ENCODE measurements around the gene DGCR8.
A peak's percentile ranks its signal among the peaks of the same experiment; 100 is the strongest.

The DGCR8 gene

GRCh38 chr22:20137671-20138416, 57.8 kb downstream of the DGCR8 start:
- no peak overlapping the region for H4K8ac ChIP-seq (ENCODE audit: low read depth, low read length)
- H4K91ac ChIP-seq (ENCODE audit: low read depth, low read length, poor library complexity): no peak overlapping the region
- H3K4me3 ChIP-seq (ENCODE audit: low read length in 2 of 2): no peak overlapping the region
- H3K9ac ChIP-seq (ENCODE audit: low read depth, low read length, poor library complexity): peak overlapping the region; percentile 44
- H3K14ac ChIP-seq (ENCODE audit: low read length): no peak overlapping the region
- no peak overlapping the region for H2BK15ac ChIP-seq (ENCODE audit: low read length)
- H3K23ac ChIP-seq (ENCODE audit: low read depth, low read length, poor library complexity): peak overlapping the region; percentile 89
- H3K36me3 ChIP-seq (replicated peaks in 1 of 2; ENCODE audit: control insufficient read depth in 2 of 2, insufficient read depth in 2 of 2, low read length in 2 of 2): peaks cover 6 to 10% of the 10 kb centered on the region in 2 donors
- H2BK5ac ChIP-seq (ENCODE audit: low read length): peak overlapping the region; percentile 39
- DNase-seq (ENCODE audit: low spot score): no peak
- no peaks in the 10 kb centered on the region for H3K27me3 ChIP-seq (ENCODE audit: control insufficient read depth in 3 of 3, insufficient read depth in 3 of 3, low read depth in 1 of 3, low read length in 3 of 3)
- no peak overlapping the region for H3K4ac ChIP-seq (ENCODE audit: low read length)
- peak overlapping the region; percentile 38 for H3K18ac ChIP-seq (ENCODE audit: low read length)
- H3K9me3 ChIP-seq (replicated peaks in 1 of 2; ENCODE audit: control insufficient read depth in 2 of 2, insufficient read depth in 1 of 2, low read depth in 1 of 2, low read length in 2 of 2): peaks cover 0 to 2% of the 10 kb centered on the region in 2 donors
- peaks cover 30% of the 10 kb centered on the region for H3K79me1 ChIP-seq (ENCODE audit: low read depth, low read length)
- no peak overlapping the region for H3K4me2 ChIP-seq (ENCODE audit: insufficient read depth, low read length, poor library complexity, severe bottlenecking)
- H2AFZ ChIP-seq (ENCODE audit: low read length): no peak overlapping the region
- no CpG with 5 or more reads among the region's 26 CpGs for WGBS, 2 donors (ENCODE audit: extremely low coverage in 2 of 2, insufficient read length in 2 of 2, insufficient replicate concordance in 1 of 2)
- peaks cover 0 to 8% of the 10 kb centered on the region in 2 donors for H3K4me1 ChIP-seq (ENCODE audit: control insufficient read depth in 2 of 2, insufficient read depth in 1 of 2, low read depth in 1 of 2, low read length in 2 of 2)
- peak overlapping the region; percentile 56 for H2AK5ac ChIP-seq (ENCODE audit: low read depth, low read length)
- H2BK12ac ChIP-seq (ENCODE audit: low read length): peak overlapping the region; percentile 22
- no peak overlapping the region for H2BK120ac ChIP-seq (ENCODE audit: low read depth, low read length)
- H3K27ac ChIP-seq (replicated peaks; ENCODE audit: low read length): no peak overlapping the region

GRCh38 chr22:20138417-20138738, 58.3 kb downstream of the DGCR8 start:
- Histone ChIP-seq H3K4me3 (ENCODE audit: low read length in 2 of 2) (no peak overlapping the region), H2BK5ac (ENCODE audit: low read length) (no peak overlapping the region), H3K36me3 (replicated peaks in 1 of 2; ENCODE audit: control insufficient read depth in 2 of 2, insufficient read depth in 2 of 2, low read length in 2 of 2) (peaks cover 6 to 10% of the 10 kb centered on the region in 2 donors), H3K27ac (replicated peaks; ENCODE audit: low read length) (no peak overlapping the region), H3K18ac (ENCODE audit: low read length) (no peak overlapping the region), H2BK12ac (ENCODE audit: low read length) (no peak overlapping the region), H3K23ac (ENCODE audit: low read depth, low read length, poor library complexity) (no peak overlapping the region), H2BK120ac (ENCODE audit: low read depth, low read length) (no peak overlapping the region), H3K9me3 (replicated peaks in 1 of 2; ENCODE audit: control insufficient read depth in 2 of 2, insufficient read depth in 1 of 2, low read depth in 1 of 2, low read length in 2 of 2) (peaks cover 0 to 2% of the 10 kb centered on the region in 2 donors), H3K4me2 (ENCODE audit: insufficient read depth, low read length, poor library complexity, severe bottlenecking) (no peak overlapping the region), H4K91ac (ENCODE audit: low read depth, low read length, poor library complexity) (no peak overlapping the region), H3K27me3 (ENCODE audit: control insufficient read depth in 3 of 3, insufficient read depth in 3 of 3, low read depth in 1 of 3, low read length in 3 of 3) (no peaks in the 10 kb centered on the region), H3K4me1 (ENCODE audit: control insufficient read depth in 2 of 2, insufficient read depth in 1 of 2, low read depth in 1 of 2, low read length in 2 of 2) (peaks cover 0 to 7% of the 10 kb centered on the region in 2 donors), H2AFZ (ENCODE audit: low read length) (no peak overlapping the region), H3K79me1 (ENCODE audit: low read depth, low read length) (peaks cover 30% of the 10 kb centered on the region), H3K4ac (ENCODE audit: low read length) (no peak overlapping the region), H4K8ac (ENCODE audit: low read depth, low read length) (no peak overlapping the region), H2BK15ac (ENCODE audit: low read length) (no peak overlapping the region), H2AK5ac (ENCODE audit: low read depth, low read length) (no peak overlapping the region), H3K14ac (ENCODE audit: low read length) (no peak overlapping the region), H3K9ac (ENCODE audit: low read depth, low read length, poor library complexity) (no peak overlapping the region)
- DNase-seq (ENCODE audit: low spot score): no peak
- no CpG with 5 or more reads among the region's 4 CpGs for WGBS, 2 donors (ENCODE audit: extremely low coverage in 2 of 2, insufficient read length in 2 of 2, insufficient replicate concordance in 1 of 2)

DNA sequence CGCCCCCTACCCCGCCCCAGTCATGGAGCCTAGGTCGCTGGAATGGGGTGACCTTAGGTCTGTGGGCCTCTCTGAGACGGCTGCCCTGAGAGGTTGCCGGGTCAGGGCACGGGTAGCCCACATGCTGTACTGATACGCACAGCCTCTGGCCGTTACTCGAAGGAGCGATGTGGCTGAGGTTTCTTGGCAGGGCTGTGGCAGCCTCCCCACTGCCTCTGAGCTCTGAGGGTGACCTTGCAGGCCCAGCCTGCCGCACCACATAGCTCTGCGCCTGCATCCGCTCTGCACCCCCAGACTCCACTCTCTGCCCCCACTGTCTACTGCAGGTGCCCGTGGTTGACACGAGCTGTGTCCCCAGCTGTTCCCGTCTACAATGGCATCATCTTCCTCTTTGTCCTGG, 58.8 kb downstream of the DGCR8 start:
- no peak overlapping the region for H2BK5ac ChIP-seq (ENCODE audit: low read length)
- no peak overlapping the region for H4K8ac ChIP-seq (ENCODE audit: low read depth, low read length)
- H3K14ac ChIP-seq (ENCODE audit: low read length): no peak overlapping the region
- H3K79me1 ChIP-seq (ENCODE audit: low read depth, low read length): peaks cover 30% of the 10 kb centered on the region
- H2BK15ac ChIP-seq (ENCODE audit: low read length): peak overlapping the region; percentile 55
- peak overlapping the region; percentile 3 for H3K9ac ChIP-seq (ENCODE audit: low read depth, low read length, poor library complexity)
- no peak overlapping the region for H2BK120ac ChIP-seq (ENCODE audit: low read depth, low read length)
- H3K4me1 ChIP-seq (ENCODE audit: control insufficient read depth in 2 of 2, insufficient read depth in 1 of 2, low read depth in 1 of 2, low read length in 2 of 2): peaks cover 0 to 7% of the 10 kb centered on the region in 2 donors
- no peak overlapping the region for H3K4me3 ChIP-seq (ENCODE audit: low read length in 2 of 2)
- no peak overlapping the region for H3K4me2 ChIP-seq (ENCODE audit: insufficient read depth, low read length, poor library complexity, severe bottlenecking)
- no peak overlapping the region for H3K27ac ChIP-seq (replicated peaks; ENCODE audit: low read length)
- H3K18ac ChIP-seq (ENCODE audit: low read length): no peak overlapping the region
- peaks cover 0 to 2% of the 10 kb centered on the region in 2 donors for H3K9me3 ChIP-seq (replicated peaks in 1 of 2; ENCODE audit: control insufficient read depth in 2 of 2, insufficient read depth in 1 of 2, low read depth in 1 of 2, low read length in 2 of 2)
- H3K23ac ChIP-seq (ENCODE audit: low read depth, low read length, poor library complexity): peak overlapping the region; percentile 80
- H4K91ac ChIP-seq (ENCODE audit: low read depth, low read length, poor library complexity): no peak overlapping the region
- no peak overlapping the region for H2AK5ac ChIP-seq (ENCODE audit: low read depth, low read length)
- WGBS, 2 donors (ENCODE audit: extremely low coverage in 2 of 2, insufficient read length in 2 of 2, insufficient replicate concordance in 1 of 2): no CpG with 5 or more reads among the region's 16 CpGs
- no peak overlapping the region for H2BK12ac ChIP-seq (ENCODE audit: low read length)
- no peak overlapping the region for H2AFZ ChIP-seq (ENCODE audit: low read length)
- no peaks in the 10 kb centered on the region for H3K27me3 ChIP-seq (ENCODE audit: control insufficient read depth in 3 of 3, insufficient read depth in 3 of 3, low read depth in 1 of 3, low read length in 3 of 3)
- peaks cover 6 to 10% of the 10 kb centered on the region in 2 donors for H3K36me3 ChIP-seq (replicated peaks in 1 of 2; ENCODE audit: control insufficient read depth in 2 of 2, insufficient read depth in 2 of 2, low read length in 2 of 2)
- no peak for DNase-seq (ENCODE audit: low spot score)
- no peak overlapping the region for H3K4ac ChIP-seq (ENCODE audit: low read length)

DNA sequence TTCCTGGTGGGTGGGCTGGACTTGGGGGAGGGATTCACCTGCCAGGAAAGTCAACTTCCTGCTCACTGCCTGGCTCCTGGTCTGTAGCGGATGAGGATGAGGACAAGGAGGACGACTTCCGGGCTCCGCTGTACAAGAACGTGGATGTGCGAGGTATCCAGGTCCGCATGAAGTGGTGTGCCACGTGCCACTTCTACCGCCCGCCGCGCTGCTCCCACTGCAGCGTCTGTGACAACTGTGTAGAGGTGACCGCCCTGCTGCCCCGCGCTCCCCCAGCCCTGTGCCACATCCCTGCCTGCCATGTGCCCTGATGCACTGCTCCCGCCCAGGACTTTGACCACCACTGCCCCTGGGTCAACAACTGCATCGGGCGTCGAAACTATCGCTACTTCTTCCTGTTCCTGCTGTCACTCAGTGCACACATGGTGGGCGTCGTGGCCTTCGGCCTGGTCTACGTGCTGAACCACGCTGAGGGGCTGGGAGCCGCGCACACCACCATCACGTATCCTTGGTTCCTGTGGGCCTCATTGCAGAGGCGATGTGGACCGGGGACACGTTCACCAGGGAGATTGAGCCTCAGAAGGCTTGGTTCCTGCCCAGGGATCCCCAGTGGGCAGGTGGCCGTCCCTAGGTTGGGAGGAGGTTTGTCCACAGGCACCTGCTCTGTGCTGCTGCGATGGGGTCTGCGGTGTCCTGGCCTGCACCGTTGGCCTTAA, 59.5 kb downstream of the DGCR8 start:
- Histone ChIP-seq H3K4ac (ENCODE audit: low read length) (no peak overlapping the region), H2BK120ac (ENCODE audit: low read depth, low read length) (peak overlapping the region; percentile 24), H3K14ac (ENCODE audit: low read length) (no peak overlapping the region), H3K27me3 (ENCODE audit: control insufficient read depth in 3 of 3, insufficient read depth in 3 of 3, low read depth in 1 of 3, low read length in 3 of 3) (no peaks in the 10 kb centered on the region), H3K79me1 (ENCODE audit: low read depth, low read length) (peaks cover 26% of the 10 kb centered on the region), H3K4me1 (ENCODE audit: control insufficient read depth in 2 of 2, insufficient read depth in 1 of 2, low read depth in 1 of 2, low read length in 2 of 2) (peaks cover 0 to 7% of the 10 kb centered on the region in 2 donors), H3K9ac (ENCODE audit: low read depth, low read length, poor library complexity) (no peak overlapping the region), H4K91ac (ENCODE audit: low read depth, low read length, poor library complexity) (no peak overlapping the region), H4K8ac (ENCODE audit: low read depth, low read length) (no peak overlapping the region), H2BK15ac (ENCODE audit: low read length) (no peak overlapping the region), H3K9me3 (replicated peaks in 1 of 2; ENCODE audit: control insufficient read depth in 2 of 2, insufficient read depth in 1 of 2, low read depth in 1 of 2, low read length in 2 of 2) (peaks cover 0 to under 1% of the 10 kb centered on the region in 2 donors), H2AK5ac (ENCODE audit: low read depth, low read length) (no peak overlapping the region), H3K36me3 (replicated peaks in 1 of 2; ENCODE audit: control insufficient read depth in 2 of 2, insufficient read depth in 2 of 2, low read length in 2 of 2) (peaks cover 6 to 10% of the 10 kb centered on the region in 2 donors), H3K18ac (ENCODE audit: low read length) (no peak overlapping the region), H3K4me3 (ENCODE audit: low read length in 2 of 2) (peak overlapping the region in 1 of 2 donors; percentile 29), H3K4me2 (ENCODE audit: insufficient read depth, low read length, poor library complexity, severe bottlenecking) (no peak overlapping the region), H3K23ac (ENCODE audit: low read depth, low read length, poor library complexity) (peak overlapping the region; percentile 85), H2BK5ac (ENCODE audit: low read length) (peak overlapping the region; percentile 82), H3K27ac (replicated peaks; ENCODE audit: low read length) (no peak overlapping the region), H2AFZ (ENCODE audit: low read length) (no peak overlapping the region), H2BK12ac (ENCODE audit: low read length) (no peak overlapping the region)
- DNase-seq (ENCODE audit: low spot score): no peak
- no CpG with 5 or more reads among the region's 36 CpGs for WGBS, 2 donors (ENCODE audit: extremely low coverage in 2 of 2, insufficient read length in 2 of 2, insufficient replicate concordance in 1 of 2)

Measured in neuronal stem cell (in vitro differentiated cells).